Measurements from ENCODE around the gene WWOX.

WWOX gene

GRCh38 chr16:78140818-78141466, 41.5 kb downstream of the WWOX start:
- DNase-seq (ENCODE audit: low read depth in 1 of 2, low spot score in 1 of 2): no peak

GRCh38 chr16:78142788-78143187, 43.3 kb downstream of the WWOX start:
- no peak for DNase-seq (ENCODE audit: low read depth in 1 of 2, low spot score in 1 of 2)

GRCh38 chr16:78146807-78147206, 47.4 kb downstream of the WWOX start:
- no peak for DNase-seq (ENCODE audit: low read depth in 1 of 2, low spot score in 1 of 2)

- DNase-seq (ENCODE audit: low read depth in 1 of 2, low spot score in 1 of 2): no peak
Measured at GRCh38 chr16:78147911-78148401, 48.5 kb downstream of the WWOX start.

DNA sequence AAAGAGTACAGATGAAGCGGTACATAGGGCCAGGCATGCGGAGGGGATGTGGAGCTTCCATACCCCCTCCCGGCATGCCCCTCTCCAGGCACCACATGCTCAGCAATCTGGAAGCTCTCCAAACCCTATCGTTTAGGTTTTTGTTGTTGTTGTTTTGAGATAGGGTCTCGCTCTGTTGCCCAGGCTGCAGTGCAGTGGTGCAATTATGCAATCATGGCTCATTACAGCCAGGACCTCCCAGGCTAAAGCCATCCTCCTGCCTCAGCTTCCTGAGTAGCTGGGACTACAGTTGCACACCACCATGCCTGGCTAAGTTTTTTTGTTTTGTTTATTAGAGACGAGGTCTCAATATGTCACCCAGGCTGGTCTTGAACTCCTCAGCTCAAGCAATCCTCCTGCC, 50.8 kb downstream of the WWOX start:
- DNase-seq (ENCODE audit: low read depth in 1 of 2, low spot score in 1 of 2): no peak

DNA sequence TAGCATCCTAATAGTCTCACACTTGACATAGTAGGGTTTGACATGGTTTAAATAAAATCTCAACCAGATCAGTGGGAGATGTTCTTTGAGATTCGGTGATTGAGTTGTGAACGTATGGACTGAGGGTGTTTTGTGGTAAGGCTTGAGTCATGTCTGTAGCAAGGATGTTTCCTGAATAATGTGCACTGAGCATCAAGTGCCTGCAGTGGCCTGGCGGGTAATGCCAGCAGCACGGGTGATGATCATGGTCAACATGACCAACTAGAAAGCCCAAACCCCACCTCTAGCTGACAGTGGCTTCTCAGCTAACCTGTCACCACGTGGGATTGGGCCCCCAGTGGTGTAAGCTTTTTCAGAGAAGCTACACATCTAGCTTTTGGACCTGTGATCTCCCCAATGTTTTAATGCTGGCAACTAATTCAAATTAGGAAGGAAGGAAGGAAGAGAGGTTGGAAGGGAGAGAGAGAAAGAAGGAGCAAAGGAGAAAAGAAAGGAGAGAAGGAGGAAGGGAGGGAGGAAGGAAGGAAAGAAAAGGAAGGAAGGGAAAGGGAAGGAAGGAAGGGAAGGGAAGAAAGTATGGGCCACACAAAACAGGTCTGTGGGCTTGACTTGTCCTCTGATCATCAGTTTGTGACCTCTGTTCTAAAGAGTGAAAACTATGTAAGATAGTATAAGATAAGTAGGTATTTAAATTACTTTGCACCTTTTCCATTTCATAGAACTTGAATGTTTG, 55.4 kb downstream of the WWOX start:
- DNase-seq (ENCODE audit: low read depth in 1 of 2, low spot score in 1 of 2): no peak

- no peak for DNase-seq (ENCODE audit: low read depth in 1 of 2, low spot score in 1 of 2)
Measured at GRCh38 chr16:78155791-78156345, 56.4 kb downstream of the WWOX start.

GRCh38 chr16:78161023-78161729, 61.7 kb downstream of the WWOX start:
- DNase-seq (ENCODE audit: low read depth in 1 of 2, low spot score in 1 of 2): no peak

GRCh38 chr16:78163772-78164670, 64.6 kb downstream of the WWOX start:
- no peak for DNase-seq (ENCODE audit: low read depth in 1 of 2, low spot score in 1 of 2)

DNA sequence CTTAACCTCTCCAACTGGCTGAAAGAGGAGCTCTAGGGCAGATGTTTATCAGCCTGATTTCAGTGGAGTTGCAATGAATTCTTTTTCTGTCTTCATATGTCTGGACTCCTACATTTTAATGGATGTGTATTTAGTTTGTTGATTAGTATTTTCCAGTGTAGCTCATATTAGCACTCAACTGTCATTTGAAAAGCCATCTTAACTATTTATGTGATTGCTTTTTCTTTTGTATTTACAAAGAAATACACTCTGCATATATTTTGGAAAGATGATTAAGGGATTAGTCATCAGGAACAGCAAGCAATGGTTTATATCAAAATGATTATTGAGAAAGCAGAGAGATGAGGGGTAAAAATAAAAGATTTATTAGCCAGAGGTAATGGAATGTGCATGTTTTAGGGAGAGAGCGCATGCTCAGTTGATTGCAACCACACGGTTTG, 71.1 kb downstream of the WWOX start:
- no peak for DNase-seq (ENCODE audit: low read depth in 1 of 2, low spot score in 1 of 2)

DNA sequence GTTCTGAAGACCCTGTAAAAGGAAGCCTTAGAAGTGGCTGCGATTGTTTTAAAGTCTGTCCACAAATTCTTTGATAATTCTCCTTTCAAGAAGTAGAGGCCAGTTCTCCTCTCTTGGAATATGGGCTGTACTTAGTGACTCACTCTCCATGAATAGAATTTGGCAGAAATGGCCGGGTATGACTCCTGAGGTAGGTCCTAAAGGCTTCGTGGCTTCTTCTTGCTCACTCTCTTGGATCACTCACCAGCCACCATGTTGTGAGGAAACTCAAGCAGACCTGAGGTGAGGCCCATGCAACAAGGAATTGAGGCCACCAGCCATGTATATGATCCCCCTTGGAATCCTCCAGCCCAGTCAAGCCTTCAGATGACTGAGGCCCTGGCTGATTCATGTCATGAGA, 75.8 kb downstream of the WWOX start:
- DNase-seq (ENCODE audit: low read depth in 1 of 2, low spot score in 1 of 2): no peak

DNA sequence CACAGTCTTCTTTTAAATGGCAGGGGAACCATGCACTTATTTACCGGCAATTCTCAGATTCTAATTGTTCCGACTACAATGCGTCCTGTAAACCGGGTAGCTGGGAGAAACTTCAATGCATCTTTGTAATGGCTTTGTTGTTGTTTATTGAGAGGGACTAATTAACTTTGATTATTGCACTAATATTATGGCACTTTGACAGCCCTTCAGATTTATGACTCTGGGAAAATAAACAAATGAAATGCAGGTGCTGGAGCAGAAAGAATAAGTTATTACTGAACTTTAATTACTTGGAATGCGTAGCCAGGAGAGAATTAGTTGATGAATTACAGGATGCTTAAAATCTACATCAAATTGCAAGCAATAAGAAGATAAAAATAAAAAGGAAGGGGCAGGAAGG, 77.0 kb downstream of the WWOX start:
- DNase-seq (ENCODE audit: low read depth in 1 of 2, low spot score in 1 of 2): no peak

GRCh38 chr16:78177218-78177617, 77.8 kb downstream of the WWOX start:
- DNase-seq (ENCODE audit: low read depth in 1 of 2, low spot score in 1 of 2): no peak

DNA sequence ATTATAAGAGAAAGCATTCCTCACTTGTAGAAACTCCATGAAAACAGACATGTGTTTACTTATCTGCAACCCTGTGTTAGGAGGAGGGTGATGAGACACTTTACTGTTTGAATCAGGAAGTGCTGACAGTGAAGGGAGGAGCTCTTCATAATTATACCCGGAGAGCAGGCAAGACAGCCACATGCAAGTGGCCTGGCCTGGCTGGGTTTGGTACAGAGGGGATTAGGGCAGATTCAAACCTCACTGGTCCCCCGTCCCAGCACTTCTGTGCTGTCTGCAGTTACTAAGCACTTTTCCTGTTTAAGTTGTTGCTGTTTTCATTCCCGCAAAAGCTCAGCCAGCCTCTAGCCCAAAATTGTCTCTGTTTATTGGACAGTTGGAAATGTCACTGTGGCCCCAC, 78.5 kb downstream of the WWOX start:
- DNase-seq (ENCODE audit: low read depth in 1 of 2, low spot score in 1 of 2): no peak

GRCh38 chr16:78179666-78180065, 80.2 kb downstream of the WWOX start:
- no peak for DNase-seq (ENCODE audit: low read depth in 1 of 2, low spot score in 1 of 2)

DNA sequence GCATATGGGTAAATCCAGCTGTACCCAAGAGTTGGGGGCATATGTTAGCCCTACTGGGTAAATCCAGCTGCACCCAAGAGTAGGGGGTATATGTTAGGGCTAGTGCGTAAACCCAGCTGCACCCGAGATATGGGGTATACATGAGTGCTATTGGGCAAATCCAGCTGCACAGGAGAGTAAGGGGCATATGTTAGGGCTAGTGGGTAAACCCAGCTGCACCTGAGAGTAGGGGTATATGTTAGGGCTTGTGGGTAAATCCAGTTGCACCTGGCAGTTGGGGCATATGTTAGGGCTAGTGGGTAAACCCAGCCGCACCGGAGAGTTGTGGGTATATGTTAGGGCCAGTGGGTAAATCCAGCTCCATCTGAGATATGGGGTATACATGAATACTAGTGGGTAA, 80.9 kb downstream of the WWOX start:
- DNase-seq (ENCODE audit: low read depth in 1 of 2, low spot score in 1 of 2): no peak

- DNase-seq (ENCODE audit: low read depth in 1 of 2, low spot score in 1 of 2): no peak
Measured at GRCh38 chr16:78183437-78184237, 84.2 kb downstream of the WWOX start.

- no peak for DNase-seq (ENCODE audit: low read depth in 1 of 2, low spot score in 1 of 2)
Measured at GRCh38 chr16:78184238-78185183, 85.1 kb downstream of the WWOX start.

DNA sequence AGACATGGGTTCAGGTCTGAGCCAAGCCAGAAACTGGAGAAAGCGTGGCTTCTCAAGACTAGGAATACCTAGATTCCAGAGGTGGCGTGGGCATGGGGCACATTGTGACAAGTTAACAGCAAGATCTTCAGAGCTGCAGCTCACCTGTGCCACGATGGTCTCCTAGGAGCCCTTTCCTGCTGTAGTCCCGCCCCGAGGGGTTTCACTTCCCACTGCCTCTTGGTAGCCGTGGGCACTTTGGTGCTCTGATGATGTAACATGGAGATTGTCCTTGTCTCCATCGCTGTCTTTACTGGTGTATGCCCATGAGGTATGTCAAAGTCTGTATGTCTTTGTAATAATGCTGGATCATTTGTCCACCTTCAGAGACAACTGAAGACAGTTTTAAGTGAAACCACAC, 89.7 kb downstream of the WWOX start:
- no peak for DNase-seq (ENCODE audit: low read depth in 1 of 2, low spot score in 1 of 2)

Data from activated CD4-positive, alpha-beta T cell treated with anti-CD3 and anti-CD28 coated beads, Interleukin-2, amount 50 U/mL, for 24 hours (primary cell).